GM12878 (cell line): Measurements from ENCODE around the gene MMP19. TPM values are rescaled to one million over a fixed set of nuclear protein-coding genes. Genes with fewer than 3 reads are reported as not detected.

Experiments used
- ATAC-seq: fragments of 200-7000 bp; cut with Tn5 transposase; 3 replicates; pipeline ENCODE4 v1.9.1; 2020; ENCODE audit warnings: mild to moderate bottlenecking, moderate library complexity
- BruUV-seq: library from RNA; stranded (reverse); fragments of 400-500 nt; replicated peaks from 2 replicates; lab custom pipeline; 2021; lab: Mats Ljungman, UMichigan
- CTCF ChIA-PET: fragments of 300-600 bp; sonication (Branson Sonifier 250); formaldehyde crosslinking; extraction: SDS; loops from one replicate; lab custom pipeline; 2021; ENCODE audit warnings: inconsistent platforms; lab: Yijun Ruan, JAX
- POLR2A ChIA-PET: fragments of 350-600 bp; formaldehyde crosslinking; extraction: SDS; loops from one replicate; lab custom pipeline; 2021; ENCODE audit warnings: inconsistent platforms; lab: Charles Lee
- RAD21 ChIA-PET: fragments of 300-600 bp; sonication (Branson Sonifier 250); formaldehyde crosslinking; loops from one replicate; lab custom pipeline; 2023; ENCODE audit warnings: antibody characterized with exemption; ENCODE audit not compliant: unreplicated experiment; lab: Charles Lee
- SMC1A ChIA-PET: fragments of 300-600 bp; sonication (Branson Sonifier 250); formaldehyde crosslinking; loops from one replicate; lab custom pipeline; 2023; ENCODE audit not compliant: unreplicated experiment, uncharacterized antibody; lab: Charles Lee
- DNase-seq: peaks from one replicate; pipeline ENCODE4 v3.0.0-alpha.2; 2011; ENCODE audit warnings: low read depth, low spot score
- FAIRE-seq: peaks from 3 replicates; lab custom pipeline; 2011; peaks lifted over from hg19 to GRCh38; lab: Jason Lieb, UNC
- H2AFZ ChIP-seq: 2 replicates; pipeline ENCODE4 v1.6.0; 2011; ENCODE audit warnings: low read depth, low read length, control low read depth; ENCODE audit not compliant: control insufficient read depth
- H3K27ac ChIP-seq: 2 replicates; pipeline ENCODE4 v1.5.1; 2011; ENCODE audit warnings: control low read depth; ENCODE audit not compliant: control insufficient read depth, insufficient read depth
- H3K27me3 ChIP-seq, 2 experiments: replicated peaks in 1 of 2; 2 replicates each; pipeline versions ENCODE4 v1.6.0 to v1.6.1; 2011; ENCODE audit warnings: low read length in 1 of 2; ENCODE audit not compliant: control insufficient read depth in 2 of 2, insufficient read depth in 2 of 2
- H3K36me3 ChIP-seq, 2 experiments: 2 replicates each; pipeline ENCODE4 v1.5.1; 2011; ENCODE audit warnings: low read length in 1 of 2; ENCODE audit not compliant: control insufficient read depth in 2 of 2, insufficient read depth in 2 of 2
- H3K4me1 ChIP-seq: 2 replicates; pipeline ENCODE4 v1.6.1; 2011; ENCODE audit warnings: mild to moderate bottlenecking, low read length, moderate library complexity, mixed read lengths; ENCODE audit not compliant: control insufficient read depth, insufficient read depth
- H3K4me2 ChIP-seq: 2 replicates; pipeline ENCODE4 v1.6.0; 2011; ENCODE audit warnings: control low read depth; ENCODE audit not compliant: control insufficient read depth, insufficient read depth
- H3K4me3 ChIP-seq: fragments of 200-600 bp; sonication (generic); 2 replicates; pipeline ENCODE4 v1.5.1; 2016
- H3K79me2 ChIP-seq: 2 replicates; pipeline ENCODE4 v1.6.0; 2011; ENCODE audit warnings: low read length; ENCODE audit not compliant: control insufficient read depth, insufficient read depth
- H3K9ac ChIP-seq: 2 replicates; pipeline ENCODE4 v1.8.0; 2011; ENCODE audit warnings: low read length, control low read depth, mixed read lengths; ENCODE audit not compliant: control insufficient read depth, insufficient read depth
- H3K9me3 ChIP-seq: replicated peaks from 3 replicates; pipeline ENCODE4 v1.5.1; 2011; ENCODE audit warnings: mild to moderate bottlenecking, low read length; ENCODE audit not compliant: control insufficient read depth, insufficient read depth
- H4K20me1 ChIP-seq: 2 replicates; pipeline ENCODE4 v1.6.0; 2011; ENCODE audit not compliant: control insufficient read depth, insufficient read depth
- CBX3 ChIP-seq: fragments of 200-600 bp; sonication (generic); IDR thresholded peaks from 2 replicates; pipeline ENCODE4 v1.6.1; 2016; ENCODE audit warnings: low read depth, borderline replicate concordance
- E2F4 ChIP-seq: IDR thresholded peaks from 2 replicates; pipeline ENCODE4 v1.6.1; 2012; ENCODE audit warnings: low read depth, low read length, improper control_type of control experiment
- E4F1 ChIP-seq: fragments of 450-650 bp; IDR thresholded peaks from 2 replicates; pipeline ENCODE4 v1.6.1; 2018; ENCODE audit warnings: borderline replicate concordance, mild to moderate bottlenecking; ENCODE audit not compliant: partially characterized antibody
- EGR1 ChIP-seq, 2 experiments: IDR thresholded peaks; 1 replicate in 1 of 2; 2 replicates in 1 of 2; pipeline ENCODE4 v1.6.1; 2011 to 2012; ENCODE audit warnings: low read depth in 2 of 2, low read length in 2 of 2, borderline replicate concordance in 1 of 2, mild to moderate bottlenecking in 1 of 2, moderate library complexity in 1 of 2
- EP300 ChIP-seq, 2 experiments: fragments of 150-350 bp in 1 of 2; IDR thresholded peaks; 2 replicates each; pipeline ENCODE4 v1.6.1; 2011 to 2012; ENCODE audit warnings: low read depth in 2 of 2, low read length in 2 of 2, borderline replicate concordance in 1 of 2, improper control_type of control experiment in 1 of 2, inconsistent platforms in 1 of 2; ENCODE audit not compliant: control insufficient read depth in 1 of 2
- HDGF ChIP-seq: fragments of 450-650 bp; IDR thresholded peaks from 2 replicates; pipeline ENCODE4 v1.6.1; 2016; ENCODE audit warnings: antibody characterized with exemption
- IRF4 ChIP-seq: IDR thresholded peaks from 2 replicates; pipeline ENCODE4 v1.6.1; 2011; ENCODE audit warnings: low read depth, low read length
- JUND ChIP-seq: IDR thresholded peaks from 2 replicates; pipeline ENCODE4 v1.6.1; 2012; ENCODE audit warnings: low read depth, mild to moderate bottlenecking, low read length, improper control_type of control experiment, moderate library complexity
- MAX ChIP-seq: IDR thresholded peaks from 2 replicates; pipeline ENCODE4 v1.6.1; 2012; ENCODE audit warnings: low read depth, low read length, improper control_type of control experiment
- NFYB ChIP-seq: IDR thresholded peaks from 2 replicates; pipeline ENCODE4 v1.6.1; 2011; ENCODE audit warnings: low read depth, mild to moderate bottlenecking, low read length, improper control_type of control experiment, moderate library complexity; ENCODE audit not compliant: insufficient read depth
- PAX8 ChIP-seq: fragments of 450-650 bp; IDR thresholded peaks from 2 replicates; pipeline ENCODE4 v1.6.1; 2017; ENCODE audit warnings: mild to moderate bottlenecking, moderate library complexity
- ZBTB33 ChIP-seq: fragments of 450-650 bp; IDR thresholded peaks from 2 replicates; pipeline ENCODE4 v1.6.1; 2017; ENCODE audit warnings: mild to moderate bottlenecking
- WGBS: methylation state at CpG from one replicate; pipeline ENCODE4 v1.1.6; 2016; ENCODE audit warnings: low lambda C conversion rate; ENCODE audit not compliant: insufficient replicate concordance, insufficient coverage; ENCODE audit errors: missing lambda C conversion rate; 5-methylcytosine and 5-hydroxymethylcytosine counted together
- in situ Hi-C: fragments of 300-500 bp; cut with MboI; formaldehyde crosslinking; loops from 9 replicates; pipeline ENCODE4 v1.14.3; 2018; ENCODE audit warnings: mixed read lengths
- intact Hi-C: fragments of 100-400 bp; cut with micrococcal nuclease; formaldehyde crosslinking; loops from one replicate; pipeline ENCODE4 v1.14.2; 2022; ENCODE audit not compliant: unreplicated experiment
- polyA plus RNA-seq, 11 experiments: library from polyadenylated mRNA; depleted of rRNA in 4 of 11; unstranded in 6 of 11; stranded (reverse) in 5 of 11; fragments of >200 nt; fragmentation: Nextera tagmentation in 4 of 11; fragmentation: Illumina TruSeq in 1 of 11; extraction: Ambion mirVana in 4 of 11; extraction: Trizol in 1 of 11; gene quantifications; 1 replicate in 1 of 11; 2 replicates in 10 of 11; pipeline versions ENCODE4 v1.2.1 to v1.2.3, GENCODE V29; 2011 to 2016; ENCODE audit warnings: inconsistent platforms in 2 of 11, missing spikeins in 2 of 11, low read depth in 1 of 11
- total RNA-seq, 4 experiments: library from RNA; depleted of rRNA in 3 of 4; stranded (reverse); fragments of >200 nt in 3 of 4; fragmentation: Illumina TruSeq in 1 of 4; extraction: Trizol in 1 of 4; gene quantifications; 2 replicates each; pipeline versions ENCODE4 v1.2.1 to v1.2.3, GENCODE V29; 2013 to 2021

The MMP19 gene
- total and polyA plus RNA-seq, 10 of the 15 experiments (the other 5 are each of a cell fraction or from before 2014, with no cell fraction given), result 0.03 to 0.04 (median 0.04) TPM; not detected in 7

- ChIA-PET CTCF (interaction anchor here (0.8 to 5.7 kb wide), 13 partner anchors 12 to 485 kb away, joined by 3 to 89 read pairs (median 4); partner anchors contain the start of genes CNPY2, DGKA, ORMDL2 and PYM1), POLR2A (interaction anchor here (0.5 to 5.5 kb wide), 16 partner anchors 7 to 485 kb away, joined by 3 to 103 read pairs (median 4); partner anchors contain the start of genes DGKA, ORMDL2, PYM1 and RAB5B), RAD21 (interaction anchor here (0.8 to 3.4 kb wide), 10 partner anchors 13 to 286 kb away, joined by 3 to 26 read pairs (median 5); partner anchors contain the start of genes GDF11, ORMDL2, PYM1 and RAB5B), SMC1A (interaction anchor here (0.7 to 4.1 kb wide), 12 partner anchors 10 to 1951 kb away, joined by 3 to 41 read pairs (median 5); partner anchors contain the start of genes ORMDL2, PYM1 and SARNP)
- DNase-seq (no peak), ATAC-seq (peak; percentile 22), FAIRE-seq (no peak)
- in situ Hi-C loops (no loop called here), intact Hi-C loops (no loop called here)
- Histone ChIP-seq H3K9me3 (no peaks in the 10 kb centered on the region), H3K4me1 (peaks cover 19% of the 10 kb centered on the region; the same call in 1 of the 2 replicates), H3K4me2 (peak overlapping the region; percentile 86), H3K27me3 (no peaks in the 10 kb centered on the region), H3K27ac (peak overlapping the region; percentile 76), H4K20me1 (no peaks in the 10 kb centered on the region), H3K4me3 (peak overlapping the region; percentile 96), H2AFZ (peak overlapping the region; percentile 88), H3K79me2 (peaks cover 47% of the 10 kb centered on the region), H3K9ac (peak overlapping the region; percentile 81), H3K36me3 (no peaks in the 10 kb centered on the region; a peak in 1 of 4 replicates)
- BruUV-seq, result no TSS peak
- 8% methylated on average over 23 of the region's 23 CpGs for WGBS
- no peak for TF ChIP-seq NFYB
- no peak for TF ChIP-seq MAX
- TF ChIP-seq ZBTB33, result no peak
- peak in 1 of 2 experiments; percentile 43; a peak in 1 of 3 replicates for TF ChIP-seq EGR1 (IDR thresholded peaks at IDR 0.05; ENCODE audit: borderline replicate concordance in 1 of 2, low read depth in 2 of 2, low read length in 2 of 2)
- no peak for TF ChIP-seq IRF4
- TF ChIP-seq JUND, result peak; percentile 96
- TF ChIP-seq E2F4, result no peak
- no peak for TF ChIP-seq PAX8
- no peak for TF ChIP-seq HDGF
- TF ChIP-seq E4F1, result peak; percentile 8
- TF ChIP-seq CBX3, result no peak
- 0 out of 4 replicates have a peak, but pooled peaks of 1 of the 2 experiments have one; percentile 20 for TF ChIP-seq EP300 (IDR thresholded peaks at IDR 0.05; ENCODE audit: borderline replicate concordance in 1 of 2, control insufficient read depth in 1 of 2, low read depth in 2 of 2, low read length in 2 of 2)
Observed at GRCh38 chr12:55830601-55831446, 11.9 kb downstream of the MMP19 start.
